Neural crest cell (in vitro differentiated cells): ENCODE results near the gene FUT4. TPM values are rescaled to one million over a fixed set of nuclear protein-coding genes. Genes with fewer than 3 reads are reported as not detected.

Source experiments
- DNase-seq: peaks from one replicate; pipeline ENCODE4 v3.0.0; 2021; ENCODE audit warnings: low read depth, mixed read lengths, low spot score
- H3K27ac Mint-ChIP-seq: one replicate; pipeline ENCODE4 v1.8.0; 2021; ENCODE audit warnings: mild to moderate bottlenecking, mixed read lengths; ENCODE audit not compliant: unreplicated experiment
- H3K27me3 Mint-ChIP-seq: 2 replicates; pipeline ENCODE4 v1.8.0; 2021; ENCODE audit warnings: low read depth, mild to moderate bottlenecking, mixed read lengths
- H3K36me3 Mint-ChIP-seq: 2 replicates; pipeline ENCODE4 v1.8.0; 2021; ENCODE audit warnings: low read depth, mild to moderate bottlenecking, mixed read lengths
- H3K4me1 Mint-ChIP-seq: 2 replicates; pipeline ENCODE4 v1.8.0; 2021; ENCODE audit warnings: mixed read lengths
- H3K4me3 Mint-ChIP-seq: one replicate; pipeline ENCODE4 v1.8.0; 2021; ENCODE audit warnings: mild to moderate bottlenecking, mixed read lengths
- H3K9me3 Mint-ChIP-seq: 2 replicates; pipeline ENCODE4 v1.8.0; 2021; ENCODE audit warnings: mixed read lengths
- total RNA-seq: library from RNA; stranded (reverse); gene quantifications from 2 replicates; pipeline ENCODE4 v1.2.1, GENCODE V29; 2021
- TF ChIP-seq, protein P1 (sequence below): fragments of 200-600 bp; sonication (generic); conservative IDR thresholded peaks from 2 replicates; pipeline ENCODE4 v1.5.0; 2021; ENCODE audit warnings: antibody characterized with exemption, mild to moderate bottlenecking

Gene FUT4
- total RNA-seq, 1 donor from 2014 or later, result 5.2 TPM

DNA sequence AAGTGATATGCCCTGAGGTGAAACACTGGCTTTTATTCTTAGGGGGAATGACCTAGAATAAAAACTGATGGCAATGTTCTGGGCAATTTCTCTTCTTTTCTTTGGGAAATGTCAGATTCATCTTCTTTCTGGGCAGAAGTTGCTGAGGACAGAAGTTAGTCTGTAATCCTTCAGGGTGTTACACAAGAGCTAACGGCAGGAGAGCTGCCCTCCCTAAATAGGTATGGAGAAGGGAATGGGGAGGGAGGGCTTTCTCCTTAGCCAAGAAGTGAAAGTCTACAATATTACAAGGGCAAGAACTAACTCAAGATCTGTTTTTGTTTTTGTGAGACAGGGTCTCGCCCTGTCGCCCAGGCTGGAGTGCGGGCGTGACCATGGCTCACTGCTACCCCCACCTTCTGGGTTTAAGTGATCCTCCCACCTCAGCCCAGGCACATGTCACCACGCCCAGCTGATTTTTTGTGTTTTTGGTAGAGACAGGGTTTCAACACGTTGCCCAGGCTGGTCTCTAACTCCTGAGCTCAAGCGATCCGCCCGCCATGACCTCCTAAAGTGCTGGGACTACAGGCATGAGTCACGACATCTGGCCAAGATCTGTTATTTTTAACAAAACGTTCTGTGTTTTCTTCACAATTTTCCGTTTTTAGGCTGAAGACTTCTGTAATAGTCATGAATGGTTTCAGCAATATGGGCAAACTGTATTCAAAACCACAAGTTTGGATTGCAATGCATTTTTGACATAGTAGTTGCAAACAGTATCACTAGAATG lies 30.7 kb downstream of the FUT4 start:
- Mint-ChIP-seq H3K4me3 (no peak overlapping the region), H3K4me1 (no peaks in the 10 kb centered on the region), H3K9me3 (peaks cover 4% of the 10 kb centered on the region), H3K27me3 (no peaks in the 10 kb centered on the region), H3K27ac (no peak overlapping the region), H3K36me3 (no peaks in the 10 kb centered on the region)
- no peak for DNase-seq
- TF ChIP-seq, protein P1, sequence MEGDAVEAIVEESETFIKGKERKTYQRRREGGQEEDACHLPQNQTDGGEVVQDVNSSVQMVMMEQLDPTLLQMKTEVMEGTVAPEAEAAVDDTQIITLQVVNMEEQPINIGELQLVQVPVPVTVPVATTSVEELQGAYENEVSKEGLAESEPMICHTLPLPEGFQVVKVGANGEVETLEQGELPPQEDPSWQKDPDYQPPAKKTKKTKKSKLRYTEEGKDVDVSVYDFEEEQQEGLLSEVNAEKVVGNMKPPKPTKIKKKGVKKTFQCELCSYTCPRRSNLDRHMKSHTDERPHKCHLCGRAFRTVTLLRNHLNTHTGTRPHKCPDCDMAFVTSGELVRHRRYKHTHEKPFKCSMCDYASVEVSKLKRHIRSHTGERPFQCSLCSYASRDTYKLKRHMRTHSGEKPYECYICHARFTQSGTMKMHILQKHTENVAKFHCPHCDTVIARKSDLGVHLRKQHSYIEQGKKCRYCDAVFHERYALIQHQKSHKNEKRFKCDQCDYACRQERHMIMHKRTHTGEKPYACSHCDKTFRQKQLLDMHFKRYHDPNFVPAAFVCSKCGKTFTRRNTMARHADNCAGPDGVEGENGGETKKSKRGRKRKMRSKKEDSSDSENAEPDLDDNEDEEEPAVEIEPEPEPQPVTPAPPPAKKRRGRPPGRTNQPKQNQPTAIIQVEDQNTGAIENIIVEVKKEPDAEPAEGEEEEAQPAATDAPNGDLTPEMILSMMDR, result no peak

DNA sequence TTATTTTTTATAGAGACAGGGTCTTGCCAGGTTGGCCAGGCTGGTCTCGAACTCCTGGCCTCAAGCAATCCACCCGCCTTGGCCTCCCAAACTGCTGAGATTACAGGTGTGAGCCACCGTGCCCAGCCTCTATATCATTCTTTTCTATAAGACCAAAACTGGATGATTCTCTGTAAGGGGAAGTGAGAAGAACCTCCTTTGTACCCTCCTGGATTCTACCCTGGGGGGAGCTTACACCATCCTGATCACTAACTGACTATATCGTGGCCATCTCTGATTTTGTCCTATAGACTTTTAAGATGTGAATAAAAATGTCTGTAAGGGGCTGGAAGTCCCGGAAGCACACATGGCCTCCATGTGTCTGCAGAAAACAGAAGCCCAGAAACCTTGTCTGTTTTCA lies 32.6 kb downstream of the FUT4 start:
- H3K4me3 Mint-ChIP-seq, result no peak overlapping the region
- H3K4me1 Mint-ChIP-seq, result no peaks in the 10 kb centered on the region
- H3K27ac Mint-ChIP-seq, result no peak overlapping the region
- H3K27me3 Mint-ChIP-seq, result no peaks in the 10 kb centered on the region
- H3K9me3 Mint-ChIP-seq, result peaks cover 4% of the 10 kb centered on the region
- DNase-seq, result no peak
- H3K36me3 Mint-ChIP-seq, result no peaks in the 10 kb centered on the region
- TF ChIP-seq, protein P1, result no peak

DNA sequence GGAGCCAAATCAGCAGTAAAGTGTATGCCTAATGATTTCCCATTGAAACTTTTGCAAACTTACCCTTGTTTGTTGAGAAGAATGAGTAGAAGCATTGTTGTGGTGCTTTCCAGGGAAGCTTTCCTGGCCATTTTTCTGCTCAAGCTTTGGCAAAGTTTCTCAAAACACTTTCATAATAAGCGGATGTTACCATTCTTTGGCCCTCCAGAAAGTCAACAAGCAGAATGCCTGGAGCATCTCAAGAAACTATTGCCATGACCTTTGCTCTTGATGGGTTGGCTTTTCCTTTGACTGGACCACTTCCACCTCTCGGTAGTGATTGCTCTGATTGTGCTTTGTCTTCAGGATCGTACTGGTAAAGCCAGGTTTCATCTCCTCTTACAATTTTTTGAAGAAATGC lies 34.1 kb downstream of the FUT4 start:
- no peak for DNase-seq
- no peak overlapping the region for H3K27ac Mint-ChIP-seq
- peaks cover 2% of the 10 kb centered on the region for H3K27me3 Mint-ChIP-seq
- no peaks in the 10 kb centered on the region for H3K36me3 Mint-ChIP-seq
- TF ChIP-seq, protein P1, result no peak
- H3K9me3 Mint-ChIP-seq, result peaks cover 2% of the 10 kb centered on the region
- no peak overlapping the region for H3K4me3 Mint-ChIP-seq
- no peaks in the 10 kb centered on the region for H3K4me1 Mint-ChIP-seq

DNA sequence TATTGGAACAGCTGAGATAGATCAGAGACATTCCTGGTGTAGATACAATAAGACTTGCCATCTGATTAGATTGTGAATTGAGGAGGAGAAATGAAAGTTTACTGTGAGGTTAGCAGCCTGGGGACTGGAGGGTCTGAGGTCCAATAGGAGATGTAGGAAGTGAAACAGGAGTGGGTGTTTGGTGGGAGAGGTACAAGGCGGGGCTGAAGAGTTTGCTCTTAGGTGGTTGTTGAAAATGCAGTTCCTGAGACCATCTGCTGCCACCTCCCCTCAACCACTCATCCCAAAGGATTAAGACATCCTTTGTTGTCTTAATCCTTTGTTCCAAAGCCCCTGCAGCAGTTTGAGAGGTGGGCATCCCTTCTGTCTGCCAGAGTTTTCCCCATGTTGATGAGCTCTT lies 38.2 kb downstream of the FUT4 start:
- Mint-ChIP-seq H3K36me3 (no peaks in the 10 kb centered on the region), H3K27ac (no peak overlapping the region), H3K4me1 (peaks cover under 1% of the 10 kb centered on the region), H3K9me3 (no peaks in the 10 kb centered on the region), H3K4me3 (no peak overlapping the region), H3K27me3 (peaks cover 2% of the 10 kb centered on the region)
- DNase-seq, result no peak
- TF ChIP-seq, protein P1, result no peak

DNA sequence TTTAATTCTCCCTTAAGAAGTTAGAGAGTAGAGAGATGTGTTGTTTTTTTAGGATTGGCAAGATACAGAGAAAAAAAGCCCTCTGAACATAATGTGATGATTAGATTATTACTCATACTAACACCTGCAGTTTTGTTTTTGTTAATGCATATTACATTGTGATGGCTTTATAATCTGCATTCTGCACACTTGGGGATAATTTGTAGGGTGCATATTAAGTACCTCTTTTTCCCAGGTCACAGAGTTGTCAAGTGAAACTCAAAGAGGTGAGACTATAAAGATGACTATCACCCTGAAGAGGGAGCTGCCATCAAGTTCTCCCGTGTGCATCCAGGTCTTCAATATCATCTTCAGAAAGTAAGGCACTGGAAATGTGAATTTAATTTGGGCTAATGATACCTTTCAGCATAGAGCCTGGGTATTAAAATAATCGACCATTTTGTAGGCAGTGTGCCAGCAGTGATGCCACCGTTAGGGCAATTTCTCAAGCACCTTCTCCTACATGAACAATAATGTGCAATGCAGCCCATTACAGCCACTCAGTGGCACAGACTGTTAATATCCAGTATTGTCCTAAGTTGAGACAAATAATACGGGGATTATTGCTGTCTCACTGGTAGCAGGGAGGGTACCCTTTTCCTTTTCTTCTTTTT lies 39.6 kb downstream of the FUT4 start:
- Mint-ChIP-seq H3K36me3 (no peaks in the 10 kb centered on the region), H3K27ac (no peak overlapping the region), H3K9me3 (no peaks in the 10 kb centered on the region), H3K4me1 (peaks cover 10% of the 10 kb centered on the region), H3K27me3 (peaks cover 2% of the 10 kb centered on the region), H3K4me3 (no peak overlapping the region)
- TF ChIP-seq, protein P1, result no peak
- DNase-seq, result no peak
